NCI-H2029 (cell line): ENCODE results near the gene KIF7.
"Not testable (repeated sequence)": the region's sequence is repeated elsewhere in the genome, so short reads cannot be mapped to it uniquely, and the experiment has no call there.

Experiments used
- DNase-seq: peaks from one replicate; lab custom pipeline; 2025; lab: John Stamatoyannopoulos, UW

Gene KIF7, protein sequence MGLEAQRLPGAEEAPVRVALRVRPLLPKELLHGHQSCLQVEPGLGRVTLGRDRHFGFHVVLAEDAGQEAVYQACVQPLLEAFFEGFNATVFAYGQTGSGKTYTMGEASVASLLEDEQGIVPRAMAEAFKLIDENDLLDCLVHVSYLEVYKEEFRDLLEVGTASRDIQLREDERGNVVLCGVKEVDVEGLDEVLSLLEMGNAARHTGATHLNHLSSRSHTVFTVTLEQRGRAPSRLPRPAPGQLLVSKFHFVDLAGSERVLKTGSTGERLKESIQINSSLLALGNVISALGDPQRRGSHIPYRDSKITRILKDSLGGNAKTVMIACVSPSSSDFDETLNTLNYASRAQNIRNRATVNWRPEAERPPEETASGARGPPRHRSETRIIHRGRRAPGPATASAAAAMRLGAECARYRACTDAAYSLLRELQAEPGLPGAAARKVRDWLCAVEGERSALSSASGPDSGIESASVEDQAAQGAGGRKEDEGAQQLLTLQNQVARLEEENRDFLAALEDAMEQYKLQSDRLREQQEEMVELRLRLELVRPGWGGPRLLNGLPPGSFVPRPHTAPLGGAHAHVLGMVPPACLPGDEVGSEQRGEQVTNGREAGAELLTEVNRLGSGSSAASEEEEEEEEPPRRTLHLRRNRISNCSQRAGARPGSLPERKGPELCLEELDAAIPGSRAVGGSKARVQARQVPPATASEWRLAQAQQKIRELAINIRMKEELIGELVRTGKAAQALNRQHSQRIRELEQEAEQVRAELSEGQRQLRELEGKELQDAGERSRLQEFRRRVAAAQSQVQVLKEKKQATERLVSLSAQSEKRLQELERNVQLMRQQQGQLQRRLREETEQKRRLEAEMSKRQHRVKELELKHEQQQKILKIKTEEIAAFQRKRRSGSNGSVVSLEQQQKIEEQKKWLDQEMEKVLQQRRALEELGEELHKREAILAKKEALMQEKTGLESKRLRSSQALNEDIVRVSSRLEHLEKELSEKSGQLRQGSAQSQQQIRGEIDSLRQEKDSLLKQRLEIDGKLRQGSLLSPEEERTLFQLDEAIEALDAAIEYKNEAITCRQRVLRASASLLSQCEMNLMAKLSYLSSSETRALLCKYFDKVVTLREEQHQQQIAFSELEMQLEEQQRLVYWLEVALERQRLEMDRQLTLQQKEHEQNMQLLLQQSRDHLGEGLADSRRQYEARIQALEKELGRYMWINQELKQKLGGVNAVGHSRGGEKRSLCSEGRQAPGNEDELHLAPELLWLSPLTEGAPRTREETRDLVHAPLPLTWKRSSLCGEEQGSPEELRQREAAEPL (N-terminal part only)

DNA sequence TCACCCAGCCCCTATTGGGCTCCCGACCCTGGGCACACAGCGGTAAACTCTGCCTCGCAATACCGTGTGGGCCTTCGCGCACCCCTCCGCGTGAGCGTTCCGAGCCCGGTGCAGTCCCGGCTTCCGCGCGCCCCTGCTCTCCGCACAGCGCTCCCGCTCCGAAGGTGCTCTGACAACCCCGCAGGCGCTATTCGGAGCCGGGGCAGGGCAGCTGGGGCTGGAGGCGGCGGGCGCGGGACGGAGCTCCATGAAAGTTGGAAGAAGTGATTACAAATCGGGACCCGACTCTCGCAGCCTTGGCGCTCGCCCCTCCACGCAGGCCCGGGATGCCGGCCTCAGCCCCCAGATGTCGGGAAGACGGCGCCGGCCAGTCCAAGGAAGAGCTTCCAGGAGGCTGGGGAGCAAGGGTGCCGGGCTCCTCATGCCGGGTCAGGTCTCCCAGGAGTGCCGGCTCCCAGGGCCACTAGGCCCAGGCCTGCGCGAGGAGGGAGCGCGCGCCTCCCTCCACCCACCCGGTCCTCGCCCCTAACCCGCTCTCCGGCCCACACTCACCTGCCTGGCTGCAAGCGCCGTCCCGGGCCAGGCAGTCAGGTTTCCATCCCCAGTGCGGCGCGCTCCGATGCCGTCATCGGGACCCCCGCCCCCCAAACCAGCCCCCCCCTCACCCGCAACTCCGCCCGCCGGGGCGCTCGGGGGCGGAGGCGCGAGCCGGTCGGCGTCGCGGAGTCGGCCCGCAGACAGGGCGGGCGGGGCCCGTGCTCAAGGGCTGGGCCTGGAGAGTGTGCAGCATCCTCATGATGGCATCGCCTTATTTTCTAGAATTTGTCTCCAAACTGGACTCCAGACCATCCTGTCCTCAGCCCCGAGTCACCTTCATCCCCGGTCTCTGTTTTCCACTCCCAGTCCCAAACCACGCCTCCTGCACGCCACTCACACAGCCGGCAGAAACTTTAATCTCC is at the start of gene KIF7:
Gene KIF7 (minus strand): TSS at position 621 of the 959 bp plus-strand sequence. CDS start 2,537 bp downstream, outside the sequence.
- no peak for DNase-seq

DNA sequence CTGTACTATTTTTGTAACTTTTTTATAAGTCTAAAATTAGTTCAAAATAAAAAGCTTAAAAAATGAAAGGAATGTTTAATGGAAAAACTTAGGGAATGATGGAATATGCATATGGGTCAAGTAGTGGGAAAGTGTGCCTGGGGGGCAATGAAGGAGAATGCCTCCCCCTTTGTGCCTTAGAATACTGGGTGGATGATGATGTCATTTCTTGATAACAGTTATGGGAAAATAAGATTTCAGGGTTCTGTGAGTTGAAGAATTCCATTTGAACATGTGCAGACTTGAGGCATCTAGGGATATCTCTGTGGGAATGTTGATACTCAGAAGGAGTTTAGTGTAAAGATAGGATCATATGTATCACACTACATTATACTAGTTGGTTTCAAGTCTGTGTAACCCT is 49.1 kb upstream of the KIF7 start:
- DNase-seq, result no peak

DNA sequence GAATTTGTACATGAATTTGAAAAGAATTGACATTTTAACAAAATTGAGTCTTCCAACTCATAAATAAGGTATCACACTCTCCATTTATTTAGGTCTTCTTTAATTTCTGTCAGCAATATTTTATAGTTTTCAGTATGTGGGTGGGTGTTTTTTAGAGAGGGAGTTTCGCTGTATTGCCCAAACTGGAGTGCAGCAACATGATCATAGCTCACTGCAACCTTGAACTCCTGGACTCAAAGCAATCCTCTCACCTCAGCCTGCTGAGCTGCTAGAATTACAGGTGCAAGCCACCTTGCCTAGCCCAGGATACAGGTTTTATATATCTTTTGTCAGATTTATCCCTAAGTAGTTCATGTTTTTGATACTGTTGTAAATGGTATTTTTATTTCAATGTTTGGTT is 39.9 kb upstream of the KIF7 start:
- no peak for DNase-seq

DNA sequence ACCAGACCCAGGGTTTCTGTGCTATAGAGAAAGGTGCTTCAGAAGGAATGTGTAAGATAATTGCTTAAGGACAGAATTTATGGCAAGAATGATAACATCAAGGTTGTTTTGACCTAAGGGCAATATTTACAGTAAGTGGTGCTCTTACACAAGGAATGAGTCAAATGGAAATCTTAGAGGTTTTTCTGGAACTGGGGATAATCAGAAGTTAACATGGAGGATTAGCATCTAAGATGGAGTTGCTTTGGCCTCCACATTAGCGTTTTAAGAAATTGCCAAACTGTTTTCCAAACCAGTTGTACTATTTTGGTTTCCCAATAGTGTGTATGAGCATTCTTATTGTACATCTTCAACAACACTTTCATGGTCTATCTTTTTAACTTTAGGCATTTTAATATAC is 38.4 kb upstream of the KIF7 start:
- no peak for DNase-seq

DNA sequence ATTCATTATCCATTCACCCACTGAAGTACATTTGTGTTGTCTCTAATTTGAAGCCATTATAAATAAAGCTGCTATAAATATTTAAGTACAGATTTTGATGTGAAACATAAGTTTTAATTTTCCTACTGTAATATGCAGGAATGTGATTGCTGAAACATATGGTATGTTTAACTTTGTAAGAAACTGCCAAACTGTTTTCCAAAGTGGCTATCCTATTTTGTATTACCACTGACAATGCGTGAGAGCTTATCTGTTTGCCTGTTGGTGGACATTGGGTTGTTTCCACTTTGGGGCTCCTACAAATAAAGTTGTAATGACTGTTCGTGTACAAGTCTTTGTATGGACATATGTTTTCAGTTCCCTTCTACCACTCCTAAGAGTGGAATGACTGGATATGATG is 37.8 kb upstream of the KIF7 start:
- no peak for DNase-seq

DNA sequence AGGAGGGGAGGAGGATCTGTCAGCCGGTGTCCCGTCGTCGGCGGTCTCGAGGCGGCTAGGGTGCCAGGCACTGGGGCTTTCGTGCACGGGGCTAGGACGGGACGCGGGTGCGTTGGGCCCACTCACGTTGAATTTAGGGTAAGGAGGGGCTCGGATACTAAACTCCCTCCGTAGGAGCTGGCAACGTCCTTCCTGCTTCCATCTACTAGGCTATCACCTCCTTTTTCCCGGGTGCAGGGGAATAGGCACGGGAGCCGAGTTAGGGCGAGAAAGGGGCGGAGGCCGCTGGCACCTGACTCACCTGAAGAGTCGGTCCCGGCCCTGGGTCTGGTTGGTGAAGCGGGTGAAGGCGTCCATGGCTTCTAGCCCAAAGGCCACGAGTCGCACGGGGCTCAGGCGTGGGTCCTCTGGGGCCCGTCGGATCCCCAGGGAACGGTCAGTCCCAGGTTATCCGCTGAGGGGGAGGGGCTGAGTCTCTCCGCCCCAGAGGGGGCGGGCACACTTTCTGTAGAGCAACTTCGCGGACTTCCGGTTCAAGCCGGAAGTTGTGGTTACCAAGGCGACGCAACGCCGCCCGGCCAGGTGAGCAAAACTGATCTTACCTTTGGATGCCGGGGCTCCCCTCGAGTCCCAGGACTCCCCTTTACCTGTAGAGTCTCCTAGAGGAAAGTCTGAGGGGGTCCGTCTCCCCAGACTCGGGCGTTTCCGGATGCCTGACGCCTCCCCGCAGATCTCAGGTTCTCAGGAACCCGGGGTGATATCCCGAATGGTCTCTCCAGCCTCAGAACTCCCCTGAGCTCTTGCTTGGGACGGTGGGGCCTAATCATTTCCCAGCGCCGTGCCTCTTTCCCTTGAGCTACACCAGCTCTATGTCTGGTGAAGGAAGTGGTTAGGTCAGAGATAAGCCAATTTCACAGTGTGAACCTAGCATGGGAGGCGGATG is 35.3 kb upstream of the KIF7 start, which contains the start of the genes PEX11A and WDR93:
Gene PEX11A (minus strand): TSS at position 479 of the 943 bp plus-strand sequence. CDS start 122 bp downstream, at position 357.
Gene WDR93 (plus strand): TSS at position 536 of the 943 bp plus-strand sequence. CDS start 10,936 bp downstream, outside the sequence.
- DNase-seq, result peak; percentile 44

DNA sequence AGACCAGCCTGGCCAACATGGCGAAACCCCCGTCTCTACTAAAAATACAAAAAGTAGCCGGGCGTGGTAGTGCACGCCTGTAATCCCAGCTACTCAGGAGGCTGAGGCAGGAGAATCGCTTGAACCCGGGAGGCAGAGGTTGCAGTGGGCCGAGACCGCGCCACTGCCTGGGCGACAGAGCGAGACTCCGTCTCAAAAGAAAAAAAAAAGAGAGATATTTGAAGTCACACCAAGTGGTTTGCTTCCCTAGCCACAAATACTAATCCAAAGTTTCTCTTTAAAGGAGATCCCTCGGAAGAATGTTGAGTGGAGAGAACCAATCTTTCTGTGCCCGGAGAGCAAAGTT is 34.6 kb upstream of the KIF7 start:
- DNase-seq, result not testable (repeated sequence)

DNA sequence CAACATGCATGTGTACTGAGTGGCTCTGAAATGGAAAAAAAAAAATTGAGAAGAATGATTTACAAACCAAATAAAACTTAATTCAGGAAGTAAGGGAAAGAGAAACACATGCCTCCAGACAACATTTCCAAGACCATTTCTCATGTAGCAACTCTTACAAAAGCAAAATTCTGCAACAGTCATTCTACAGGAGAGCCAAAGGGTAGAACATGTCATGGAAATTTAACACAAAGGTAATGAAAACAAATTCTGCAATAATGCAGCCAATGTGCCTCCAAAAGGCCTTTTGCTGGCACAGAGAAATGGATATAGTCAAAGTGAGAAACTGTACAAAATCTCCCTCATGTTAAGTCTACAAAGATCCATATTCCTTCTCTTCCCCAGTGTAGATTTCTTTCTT is 31.3 kb upstream of the KIF7 start:
- DNase-seq, result no peak

DNA sequence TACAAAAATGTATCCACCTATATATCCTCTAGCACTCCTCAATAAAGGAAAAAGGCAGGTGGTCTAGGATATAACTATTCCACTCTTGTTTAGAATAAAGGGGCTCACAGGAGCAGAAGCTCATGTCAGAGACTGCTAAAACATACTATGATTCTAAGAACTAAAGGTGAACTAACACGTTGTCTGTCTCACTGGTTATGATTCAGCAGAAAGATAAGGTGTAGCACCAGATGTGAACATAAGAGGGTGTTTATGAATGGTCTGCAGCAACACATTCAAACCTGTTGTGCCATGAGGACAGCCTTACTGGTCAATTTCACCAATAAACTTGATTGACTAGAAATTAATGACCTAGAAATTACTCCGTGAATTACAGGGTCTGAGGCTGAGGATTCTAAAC is 30.7 kb upstream of the KIF7 start:
- DNase-seq, result no peak

DNA sequence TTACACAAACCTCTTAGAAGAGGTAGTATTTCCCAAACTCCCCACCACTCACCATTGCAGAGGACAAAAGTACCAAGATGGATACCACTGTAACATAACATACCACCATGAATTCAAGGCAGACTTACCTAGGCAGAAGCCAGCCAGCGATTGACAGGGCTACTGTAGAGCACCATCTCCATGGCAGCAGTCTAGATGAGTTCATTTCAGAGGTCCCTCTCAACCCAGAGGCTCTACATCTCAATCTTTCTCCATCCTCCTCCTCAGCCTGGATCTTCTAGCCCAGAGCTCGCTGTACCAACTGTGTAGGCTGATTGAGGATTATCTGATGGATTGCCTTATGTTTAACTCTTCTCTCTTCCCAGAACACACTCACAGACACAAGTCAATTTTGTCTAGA is 25.9 kb upstream of the KIF7 start:
- DNase-seq, result no peak

DNA sequence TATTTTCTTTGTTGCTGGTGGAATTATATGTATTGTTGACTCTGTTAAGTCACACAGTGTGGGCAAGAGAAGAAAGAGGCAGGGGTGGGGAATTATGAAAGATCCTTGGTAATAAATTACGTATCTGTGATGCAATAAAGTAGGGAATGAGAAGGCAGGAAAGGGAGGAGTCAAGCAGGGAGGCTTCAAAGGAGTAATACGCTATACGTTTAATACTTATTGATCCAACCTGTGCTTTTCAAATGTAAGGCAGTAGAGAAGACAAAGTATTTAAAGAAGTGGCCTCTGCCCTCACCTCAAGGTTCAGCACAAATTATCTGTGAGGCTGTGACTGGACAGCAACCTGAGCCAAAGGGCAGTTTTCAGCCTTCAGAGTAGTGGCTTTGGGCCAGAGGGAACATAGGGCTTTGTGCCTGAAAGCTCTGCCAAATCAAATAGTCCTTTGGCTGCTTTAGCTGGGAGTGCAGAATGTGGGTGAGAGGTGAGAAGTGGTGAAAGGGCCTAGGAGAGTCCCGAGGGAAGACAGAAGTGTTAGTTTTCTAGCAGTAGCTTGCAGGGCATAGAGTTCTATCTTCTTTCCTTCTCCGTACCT is 25.1 kb upstream of the KIF7 start:
- peak; percentile 74 for DNase-seq

DNA sequence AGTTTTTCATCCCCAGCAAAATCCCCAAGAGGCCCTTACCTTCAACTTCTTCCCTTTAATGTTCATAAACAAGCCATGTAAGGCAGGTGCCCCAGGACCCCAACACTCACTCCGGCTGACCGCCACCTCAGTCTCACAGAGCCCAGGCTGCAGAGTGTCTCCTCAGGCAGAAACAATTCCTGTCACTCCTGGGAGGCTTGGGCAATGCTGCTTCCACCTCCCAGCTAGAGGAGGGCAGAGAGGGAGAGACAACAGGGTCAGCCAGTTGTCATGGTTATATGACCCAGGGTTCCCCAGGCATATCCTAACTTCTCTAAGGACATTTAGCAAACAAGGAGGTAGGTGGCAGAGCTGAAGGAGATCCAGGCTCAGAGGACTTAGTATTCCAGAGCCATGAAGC is 23.9 kb upstream of the KIF7 start, which contains the start of gene PLIN1:
Gene PLIN1 (minus strand): TSS at position 156 of the 400 bp plus-strand sequence. CDS start 1,878 bp downstream, outside the sequence.
- DNase-seq, result no peak

DNA sequence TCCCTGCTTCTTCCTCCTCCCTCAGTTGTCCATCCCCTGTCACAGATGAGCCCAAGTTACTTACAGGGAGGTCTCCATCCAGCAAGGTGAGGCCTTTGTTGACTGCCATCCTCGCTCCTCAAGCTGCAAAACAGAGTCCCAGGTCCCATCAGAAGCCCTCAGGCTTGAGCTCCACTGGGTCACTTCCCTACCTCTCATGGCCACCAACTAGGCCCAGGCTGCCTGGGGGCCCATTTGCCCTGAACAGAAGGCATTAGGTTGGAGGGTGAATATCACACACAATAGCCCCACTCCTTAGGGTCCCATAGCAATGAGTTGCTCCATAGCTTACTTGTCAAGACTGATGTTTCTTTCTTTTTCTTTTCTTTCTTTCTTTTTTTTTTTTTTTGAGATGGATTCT is 22.1 kb upstream of the KIF7 start:
- no peak for DNase-seq

DNA sequence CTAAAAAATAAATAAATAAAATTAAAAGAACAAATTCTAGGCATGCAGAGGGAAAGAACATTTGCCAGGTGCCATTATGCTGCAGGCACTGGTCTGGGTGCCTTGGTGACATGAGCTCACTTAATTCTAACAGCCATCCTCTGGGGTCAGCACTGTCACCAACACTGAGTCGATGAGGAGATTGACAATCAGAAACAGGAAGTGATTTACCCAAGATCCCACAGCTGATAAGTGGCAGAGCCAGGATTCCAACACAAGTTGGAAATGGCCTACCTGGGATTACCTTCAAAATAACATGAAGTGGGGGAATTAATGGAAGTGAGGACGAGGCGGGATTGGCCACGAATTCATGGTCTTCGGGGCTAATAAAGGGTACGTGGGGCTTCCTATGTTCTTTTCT is 20.3 kb upstream of the KIF7 start:
- no peak for DNase-seq

DNA sequence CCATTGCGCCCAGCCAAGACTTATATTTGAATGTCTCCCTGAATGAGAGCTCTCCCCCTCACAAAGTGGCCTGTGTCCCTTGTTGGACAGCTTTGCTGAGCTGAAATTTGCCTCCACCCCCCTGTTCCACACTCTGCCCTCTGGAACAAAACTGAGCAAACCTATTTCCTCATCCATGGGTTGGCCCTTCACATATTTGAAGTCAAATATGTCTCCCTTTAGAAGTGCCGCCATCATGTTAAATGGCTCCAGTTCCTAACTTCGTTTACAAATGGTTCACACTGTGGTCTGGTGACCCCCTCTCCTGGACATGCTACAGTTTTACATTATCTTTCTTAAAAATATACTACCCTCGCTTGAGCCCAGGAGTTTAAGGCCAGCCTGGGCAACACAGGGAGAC is 19.3 kb upstream of the KIF7 start:
- no peak for DNase-seq

DNA sequence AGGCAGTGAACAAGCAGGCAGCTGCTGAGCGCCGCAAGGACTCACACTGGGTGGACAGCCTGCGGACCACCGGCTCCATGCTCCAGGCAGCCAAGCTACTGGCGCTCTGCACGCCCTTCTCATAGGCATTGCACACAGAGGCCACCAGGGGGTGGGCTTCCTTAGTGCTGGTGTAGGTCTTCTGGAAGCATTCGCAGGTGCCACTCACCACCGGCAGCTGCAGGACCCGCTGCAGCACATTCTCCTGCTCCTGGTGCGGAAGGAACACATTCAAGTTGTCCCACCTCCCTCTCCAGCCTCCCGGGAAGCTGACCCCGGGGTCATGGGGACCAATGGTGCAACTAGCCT is 17.9 kb upstream of the KIF7 start:
- DNase-seq, result no peak

DNA sequence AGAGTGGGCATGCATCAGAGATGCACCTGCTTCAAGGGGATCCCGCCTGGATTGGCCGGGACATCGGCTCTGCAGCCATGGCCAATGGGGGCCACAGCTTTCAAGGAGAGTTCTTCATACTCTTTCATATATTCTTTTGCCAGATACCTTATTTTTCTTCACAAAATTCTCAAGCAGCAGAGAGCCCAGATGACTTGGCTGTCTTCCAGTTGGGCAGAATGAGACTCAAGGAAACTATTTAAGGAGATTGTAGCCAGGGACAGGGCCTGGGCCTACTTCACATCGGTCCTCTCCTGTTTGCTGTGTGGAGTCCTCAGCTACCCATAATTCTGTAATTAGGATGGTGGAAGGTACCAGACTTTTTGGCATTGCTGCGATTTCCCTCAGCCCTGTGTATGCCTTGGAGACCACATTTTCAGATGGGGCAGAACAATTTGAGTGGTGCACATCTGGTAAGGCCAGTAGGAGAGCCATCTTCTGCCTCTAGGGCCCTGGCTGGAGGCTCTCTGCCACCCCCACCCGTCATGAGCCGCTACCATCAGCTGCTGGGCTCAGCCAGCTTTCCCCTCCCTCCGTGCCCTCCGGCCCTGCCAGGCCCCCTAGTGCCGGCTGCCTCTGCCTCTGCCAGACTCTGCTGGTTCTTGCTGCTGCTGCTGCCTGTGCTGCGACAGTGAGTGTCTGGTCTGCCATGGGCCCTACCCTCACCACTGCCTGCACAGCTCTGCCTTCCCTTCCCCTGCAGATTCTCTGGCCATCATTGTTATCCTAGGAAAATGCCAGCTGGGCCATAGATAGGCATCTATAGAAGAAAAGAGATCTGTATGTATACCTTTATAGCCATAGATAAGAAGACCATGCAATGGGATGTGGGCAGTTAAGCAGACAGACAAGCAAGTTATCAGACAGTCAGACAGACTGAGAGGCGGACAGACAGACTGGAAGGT is 17.2 kb upstream of the KIF7 start:
- DNase-seq, result no peak

DNA sequence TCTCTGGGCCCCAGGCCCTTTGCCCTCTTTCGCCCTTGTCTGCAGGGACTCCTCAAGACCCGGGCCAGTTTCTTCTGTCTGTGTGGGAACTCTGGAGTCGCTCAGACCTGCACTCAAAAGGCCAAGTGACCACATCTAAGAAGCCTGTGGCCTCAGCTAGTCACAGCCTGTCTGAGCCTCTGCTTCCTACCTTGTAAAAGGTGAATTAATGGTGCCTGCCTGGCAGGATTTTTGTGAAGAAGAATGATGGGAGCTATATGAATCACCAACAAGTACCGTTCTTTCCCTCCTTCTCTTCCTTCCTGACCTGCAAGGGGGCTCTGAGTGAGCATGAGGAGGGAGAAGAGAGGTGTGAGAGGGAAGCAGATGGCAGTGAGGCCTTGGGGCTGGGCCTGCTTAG is 16.4 kb upstream of the KIF7 start:
- DNase-seq, result no peak
